Measurements from ENCODE around the gene TMPRSS3.

TMPRSS3 gene

DNA sequence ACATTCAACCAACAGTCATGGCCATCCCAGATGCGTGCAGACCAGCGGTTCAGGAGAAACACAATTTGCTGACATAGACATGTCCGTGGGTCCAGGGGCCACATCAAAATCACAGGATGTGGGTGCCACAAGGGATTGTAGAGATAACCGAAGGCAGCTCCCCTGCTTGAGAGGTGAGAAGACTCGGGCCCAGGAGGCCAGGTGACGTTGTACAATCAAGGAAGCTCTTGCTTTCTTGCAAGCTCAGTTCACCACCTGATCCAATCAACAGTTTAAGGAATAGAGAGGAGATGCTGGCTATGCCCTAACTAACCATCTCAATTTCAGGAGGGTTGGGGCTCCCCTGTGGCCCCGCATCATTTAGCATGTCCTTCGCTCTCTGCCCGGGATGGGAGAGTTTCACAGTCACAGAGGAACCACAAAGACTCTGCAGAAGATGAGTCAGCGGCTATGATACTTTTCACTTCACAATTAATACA, 27.4 kb upstream of the TMPRSS3 start:
- Histone ChIP-seq H3K9me3 (ENCODE audit: insufficient read depth, low read length) (no peaks in the 10 kb centered on the region), H3K36me3 (ENCODE audit: insufficient read depth, insufficient read length, low read length) (no peaks in the 10 kb centered on the region), H3K4me3 (ENCODE audit: insufficient read length, low read depth) (no peak overlapping the region), H3K27me3 (ENCODE audit: insufficient read depth, insufficient read length) (no peaks in the 10 kb centered on the region), H3K9ac (ENCODE audit: insufficient read length, low read depth) (no peak overlapping the region), H3K4me1 (ENCODE audit: insufficient read depth, insufficient read length) (no peaks in the 10 kb centered on the region)
- no peak for DNase-seq (ENCODE audit: low read depth, low spot score)
- TF ChIP-seq ZNF274 (IDR thresholded peaks at IDR 0.05; ENCODE audit: low read depth, low read length) (no peak), SUZ12 (IDR thresholded peaks at IDR 0.05; ENCODE audit: extremely low read depth, insufficient read depth, insufficient read length) (no peak), YY1 (IDR thresholded peaks at IDR 0.05; ENCODE audit: insufficient read depth, insufficient read length) (no peak)

DNA sequence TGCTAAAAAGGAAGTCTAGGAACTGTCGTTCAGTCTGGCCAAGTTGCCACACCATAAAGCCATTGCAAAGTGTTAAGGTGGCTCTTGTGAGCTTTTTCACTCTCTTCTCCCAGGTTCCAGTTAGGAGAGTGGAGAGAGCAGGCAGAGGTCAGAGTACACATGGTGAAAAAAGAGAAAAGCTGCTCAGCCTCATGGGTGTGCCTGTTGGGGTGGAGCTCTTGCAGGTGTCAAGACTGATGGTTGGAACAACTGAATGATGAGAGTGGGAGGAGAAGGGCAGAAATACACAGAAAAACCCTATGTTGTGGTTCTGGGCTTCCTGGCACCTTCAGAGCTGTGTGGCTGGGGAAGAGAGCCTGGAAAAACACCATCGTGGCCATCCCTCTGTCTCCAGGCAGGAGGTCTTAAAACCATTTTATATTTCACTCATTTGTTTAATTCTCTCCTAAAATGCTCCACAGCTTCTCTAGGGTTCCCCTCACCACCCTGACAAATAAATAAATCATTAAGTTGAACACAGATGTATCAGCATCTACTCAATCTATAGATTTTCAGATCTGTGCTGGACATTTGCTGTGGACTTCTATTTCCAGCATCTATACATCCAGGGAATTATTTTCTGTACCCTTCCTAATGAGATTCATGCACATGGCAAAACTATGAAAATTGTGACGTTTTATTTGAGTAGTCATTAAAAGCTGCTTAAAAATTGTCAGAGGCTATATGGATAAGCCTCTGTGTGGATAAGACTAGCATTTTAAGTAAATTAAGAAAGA, 25.4 kb upstream of the TMPRSS3 start:
- H3K36me3 ChIP-seq (ENCODE audit: insufficient read depth, insufficient read length, low read length) = no peaks in the 10 kb centered on the region
- no peak for DNase-seq (ENCODE audit: low read depth, low spot score)

DNA sequence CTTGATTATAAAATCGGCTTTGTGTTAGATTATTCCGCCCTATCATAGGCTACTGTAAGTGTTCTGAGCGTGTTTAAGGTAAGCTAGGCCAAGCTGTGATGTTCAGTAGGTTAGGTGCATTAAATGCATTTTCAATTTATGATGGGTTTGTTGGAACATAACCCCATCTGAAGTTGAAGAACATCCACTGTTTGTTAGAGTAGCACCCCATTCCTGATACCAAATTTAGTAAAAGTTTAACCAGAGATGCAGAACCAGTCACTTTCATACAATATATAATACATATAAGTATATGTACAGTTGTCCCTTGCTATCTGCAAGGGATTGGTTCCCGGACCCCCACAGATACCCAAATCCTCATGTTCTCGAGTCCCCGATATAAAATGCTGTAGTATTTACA, 24.0 kb upstream of the TMPRSS3 start:
- H3K9me3 ChIP-seq (ENCODE audit: insufficient read depth, low read length) = no peaks in the 10 kb centered on the region
- H3K4me1 ChIP-seq (ENCODE audit: insufficient read depth, insufficient read length) = peaks cover 11% of the 10 kb centered on the region
- no peak for TF ChIP-seq ZNF274 (IDR thresholded peaks at IDR 0.05; ENCODE audit: low read depth, low read length)
- TF ChIP-seq SUZ12 (IDR thresholded peaks at IDR 0.05; ENCODE audit: extremely low read depth, insufficient read depth, insufficient read length) = no peak
- no peak for TF ChIP-seq YY1 (IDR thresholded peaks at IDR 0.05; ENCODE audit: insufficient read depth, insufficient read length)
- H3K27me3 ChIP-seq (ENCODE audit: insufficient read depth, insufficient read length) = no peaks in the 10 kb centered on the region
- DNase-seq (ENCODE audit: low read depth, low spot score) = no peak
- no peak overlapping the region for H3K9ac ChIP-seq (ENCODE audit: insufficient read length, low read depth)
- H3K36me3 ChIP-seq (ENCODE audit: insufficient read depth, insufficient read length, low read length) = no peaks in the 10 kb centered on the region
- no peak overlapping the region for H3K4me3 ChIP-seq (ENCODE audit: insufficient read length, low read depth)

More for the DNA sequence above, 25.4 kb upstream of the TMPRSS3 start:
- H3K27me3 ChIP-seq (ENCODE audit: insufficient read depth, insufficient read length) = no peaks in the 10 kb centered on the region
- H3K4me1 ChIP-seq (ENCODE audit: insufficient read depth, insufficient read length) = no peaks in the 10 kb centered on the region
- no peak overlapping the region for H3K9ac ChIP-seq (ENCODE audit: insufficient read length, low read depth)
- H3K9me3 ChIP-seq (ENCODE audit: insufficient read depth, low read length) = no peaks in the 10 kb centered on the region
- no peak overlapping the region for H3K4me3 ChIP-seq (ENCODE audit: insufficient read length, low read depth)
- TF ChIP-seq YY1 (IDR thresholded peaks at IDR 0.05; ENCODE audit: insufficient read depth, insufficient read length) = no peak
- TF ChIP-seq ZNF274 (IDR thresholded peaks at IDR 0.05; ENCODE audit: low read depth, low read length) = no peak
- no peak for TF ChIP-seq SUZ12 (IDR thresholded peaks at IDR 0.05; ENCODE audit: extremely low read depth, insufficient read depth, insufficient read length)

DNA sequence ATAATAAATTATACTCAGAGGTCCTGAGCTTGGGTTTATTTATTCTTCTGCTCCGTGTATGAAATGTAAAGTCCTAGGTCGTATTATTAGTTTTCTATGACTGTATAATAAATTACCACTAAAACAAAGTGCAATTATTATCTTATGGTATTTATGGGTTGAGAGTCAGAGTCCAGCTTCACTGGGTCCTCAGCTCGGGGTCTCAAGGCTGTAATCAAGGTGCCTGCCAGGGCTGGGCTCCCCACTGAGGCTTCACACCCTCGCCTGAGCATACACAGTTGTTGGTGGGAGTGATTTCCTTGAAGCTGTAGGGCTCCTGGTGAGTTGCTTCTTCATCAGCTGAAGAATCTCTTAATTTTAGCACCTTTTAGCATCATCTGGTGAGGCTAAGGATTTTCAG, 23.0 kb upstream of the TMPRSS3 start:
- DNase-seq (ENCODE audit: low read depth, low spot score) = no peak
- Histone ChIP-seq H3K4me1 (ENCODE audit: insufficient read depth, insufficient read length) (peaks cover 13% of the 10 kb centered on the region), H3K9me3 (ENCODE audit: insufficient read depth, low read length) (no peaks in the 10 kb centered on the region), H3K36me3 (ENCODE audit: insufficient read depth, insufficient read length, low read length) (no peaks in the 10 kb centered on the region), H3K9ac (ENCODE audit: insufficient read length, low read depth) (no peak overlapping the region), H3K4me3 (ENCODE audit: insufficient read length, low read depth) (no peak overlapping the region), H3K27me3 (ENCODE audit: insufficient read depth, insufficient read length) (peaks cover 6% of the 10 kb centered on the region)
- no peak for TF ChIP-seq ZNF274 (IDR thresholded peaks at IDR 0.05; ENCODE audit: low read depth, low read length)
- no peak for TF ChIP-seq YY1 (IDR thresholded peaks at IDR 0.05; ENCODE audit: insufficient read depth, insufficient read length)
- no peak for TF ChIP-seq SUZ12 (IDR thresholded peaks at IDR 0.05; ENCODE audit: extremely low read depth, insufficient read depth, insufficient read length)

DNA sequence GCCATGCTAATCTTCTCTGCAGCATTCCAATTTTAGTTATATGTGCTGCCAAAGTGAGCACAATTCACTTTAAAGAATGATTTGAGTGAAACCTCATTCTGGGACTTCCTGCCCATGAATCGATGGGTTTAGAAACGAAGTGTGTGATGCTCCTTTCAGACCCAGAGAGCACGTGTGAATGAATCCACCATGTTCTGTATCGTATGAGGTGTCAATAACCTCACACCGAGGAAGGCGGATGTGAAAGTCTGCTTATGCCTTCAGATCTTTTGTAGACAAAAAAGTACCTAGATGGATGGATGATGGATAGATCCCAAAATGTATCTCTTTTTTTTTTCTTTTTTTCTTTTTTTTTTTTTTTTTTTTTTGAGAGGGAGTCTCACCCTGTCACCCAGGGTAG, 21.7 kb upstream of the TMPRSS3 start:
- TF ChIP-seq SUZ12 (IDR thresholded peaks at IDR 0.05; ENCODE audit: extremely low read depth, insufficient read depth, insufficient read length) (no peak), ZNF274 (IDR thresholded peaks at IDR 0.05; ENCODE audit: low read depth, low read length) (no peak), YY1 (IDR thresholded peaks at IDR 0.05; ENCODE audit: insufficient read depth, insufficient read length) (no peak)
- H3K27me3 ChIP-seq (ENCODE audit: insufficient read depth, insufficient read length) = peaks cover 10% of the 10 kb centered on the region

DNA sequence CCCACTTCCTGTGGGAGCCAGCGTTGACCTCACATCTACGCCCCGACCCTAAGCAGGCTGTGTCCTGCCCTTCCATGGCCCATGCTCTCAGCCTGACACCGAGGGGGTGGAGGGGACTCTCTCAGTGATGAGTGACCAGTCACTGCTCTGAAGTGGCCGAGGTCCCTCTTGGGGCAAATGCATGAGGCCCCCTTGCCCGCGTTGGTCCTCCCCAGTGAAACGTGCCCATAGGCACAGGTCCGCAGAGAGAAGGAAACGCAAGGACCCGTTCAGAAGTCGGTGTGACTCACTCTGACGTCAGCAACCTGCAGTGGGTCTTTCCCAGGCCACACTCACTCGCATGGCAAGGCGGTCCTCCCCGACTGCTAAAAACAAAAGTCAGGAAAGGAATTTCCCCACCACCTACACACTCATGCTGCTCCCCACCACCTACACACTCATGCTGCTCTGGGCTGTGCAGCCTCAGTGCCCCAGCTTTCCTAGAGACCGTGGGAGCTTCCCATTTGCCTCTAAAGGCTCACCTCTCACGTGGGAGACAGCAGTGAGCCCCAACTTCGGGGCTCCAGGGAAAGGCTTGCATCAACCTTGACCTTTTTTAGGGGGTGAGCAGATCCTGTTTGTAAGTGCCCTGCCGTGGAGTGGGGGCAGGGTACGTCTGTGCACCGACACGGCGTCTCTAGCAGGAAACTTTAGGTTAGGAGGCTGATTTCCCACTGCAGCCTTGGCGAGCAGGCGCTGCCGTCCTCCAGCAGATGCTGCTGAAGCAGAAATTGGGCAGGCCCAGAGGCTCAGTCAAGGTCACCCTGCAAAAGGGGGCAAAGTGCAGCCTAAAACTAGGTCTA, 19.3 kb upstream of the TMPRSS3 start:
- no peak for DNase-seq (ENCODE audit: low read depth, low spot score)
- Histone ChIP-seq H3K36me3 (ENCODE audit: insufficient read depth, insufficient read length, low read length) (no peaks in the 10 kb centered on the region), H3K4me3 (ENCODE audit: insufficient read length, low read depth) (no peak overlapping the region), H3K9ac (ENCODE audit: insufficient read length, low read depth) (no peak overlapping the region), H3K9me3 (ENCODE audit: insufficient read depth, low read length) (no peaks in the 10 kb centered on the region), H3K27me3 (ENCODE audit: insufficient read depth, insufficient read length) (peaks cover 10% of the 10 kb centered on the region), H3K4me1 (ENCODE audit: insufficient read depth, insufficient read length) (peaks cover 20% of the 10 kb centered on the region)
- TF ChIP-seq ZNF274 (IDR thresholded peaks at IDR 0.05; ENCODE audit: low read depth, low read length) (no peak), YY1 (IDR thresholded peaks at IDR 0.05; ENCODE audit: insufficient read depth, insufficient read length) (no peak), SUZ12 (IDR thresholded peaks at IDR 0.05; ENCODE audit: extremely low read depth, insufficient read depth, insufficient read length) (no peak)

More for the DNA sequence above, 21.7 kb upstream of the TMPRSS3 start:
- no peak overlapping the region for H3K9ac ChIP-seq (ENCODE audit: insufficient read length, low read depth)
- no peak for DNase-seq (ENCODE audit: low read depth, low spot score)
- peaks cover 13% of the 10 kb centered on the region for H3K4me1 ChIP-seq (ENCODE audit: insufficient read depth, insufficient read length)
- H3K36me3 ChIP-seq (ENCODE audit: insufficient read depth, insufficient read length, low read length) = no peaks in the 10 kb centered on the region
- H3K4me3 ChIP-seq (ENCODE audit: insufficient read length, low read depth) = no peak overlapping the region
- no peaks in the 10 kb centered on the region for H3K9me3 ChIP-seq (ENCODE audit: insufficient read depth, low read length)

DNA sequence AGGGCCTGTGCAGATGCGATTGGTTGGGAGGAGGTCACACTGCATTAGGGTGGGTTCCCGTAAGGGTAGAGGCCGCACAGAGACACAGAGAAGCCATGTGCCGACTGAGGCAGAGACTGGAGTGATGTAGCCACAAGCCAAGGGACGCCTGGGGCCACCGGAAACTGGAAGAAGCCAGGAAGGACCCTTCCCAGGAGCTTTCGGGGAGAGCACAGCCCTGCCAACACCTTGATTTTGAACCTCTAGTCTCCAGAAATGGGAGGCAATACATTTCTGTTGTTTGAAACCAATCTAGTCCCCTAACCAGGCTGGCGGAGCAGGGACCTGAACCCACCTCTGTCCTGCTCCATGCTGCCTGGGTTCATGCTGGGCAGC, 18.7 kb upstream of the TMPRSS3 start:
- H3K9ac ChIP-seq (ENCODE audit: insufficient read length, low read depth) = no peak overlapping the region
- no peaks in the 10 kb centered on the region for H3K9me3 ChIP-seq (ENCODE audit: insufficient read depth, low read length)
- no peak overlapping the region for H3K4me3 ChIP-seq (ENCODE audit: insufficient read length, low read depth)
- peaks cover 20% of the 10 kb centered on the region for H3K4me1 ChIP-seq (ENCODE audit: insufficient read depth, insufficient read length)
- TF ChIP-seq SUZ12 (IDR thresholded peaks at IDR 0.05; ENCODE audit: extremely low read depth, insufficient read depth, insufficient read length) = no peak
- no peak for TF ChIP-seq YY1 (IDR thresholded peaks at IDR 0.05; ENCODE audit: insufficient read depth, insufficient read length)
- no peak for TF ChIP-seq ZNF274 (IDR thresholded peaks at IDR 0.05; ENCODE audit: low read depth, low read length)
- no peak for DNase-seq (ENCODE audit: low read depth, low spot score)
- no peaks in the 10 kb centered on the region for H3K36me3 ChIP-seq (ENCODE audit: insufficient read depth, insufficient read length, low read length)
- peaks cover 10% of the 10 kb centered on the region for H3K27me3 ChIP-seq (ENCODE audit: insufficient read depth, insufficient read length)

All from NT2/D1 (cell line).